SH-SY5Y (cell line): ENCODE data around the gene TDRKH.

ENCODE experiments used
- GATA2 ChIP-seq: IDR thresholded peaks from 2 replicates; pipeline ENCODE4 v1.6.1; 2011; ENCODE audit warnings: mild to moderate bottlenecking, low read depth, low read length
- GATA3 ChIP-seq: IDR thresholded peaks from 2 replicates; pipeline ENCODE4 v1.6.1; 2011; ENCODE audit warnings: low read depth, mild to moderate bottlenecking, low read length, moderate library complexity

DNA sequence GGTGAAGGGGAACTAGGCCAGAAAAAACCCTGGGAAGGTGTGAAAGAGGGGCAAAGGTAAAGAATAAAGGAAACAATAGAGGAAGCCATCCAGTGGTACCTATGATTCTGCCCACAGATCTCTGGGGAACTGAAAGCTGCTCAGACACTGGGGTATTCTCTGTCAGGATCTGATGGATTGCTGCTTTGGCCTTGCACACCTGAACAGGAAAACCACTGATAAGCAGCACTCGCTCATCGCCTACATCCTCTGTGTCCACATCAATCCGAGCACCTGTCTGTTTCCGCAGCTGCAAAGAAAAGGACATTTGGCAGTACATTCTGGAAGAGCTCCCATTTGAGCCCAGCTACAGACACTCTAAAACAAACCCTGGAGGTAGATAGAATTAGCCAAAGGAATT lies 10.4 kb downstream of the TDRKH start:
- TF ChIP-seq GATA2 (no peak), GATA3 (no peak)
